Measurements from ENCODE around the gene TBC1D2.
"Not testable (repeated sequence)": the region's sequence is repeated elsewhere in the genome, so short reads cannot be mapped to it uniquely, and the experiment has no call there.

TBC1D2 gene

GRCh38 chr9:98285446-98285845, 30.0 kb upstream of the TBC1D2 start:
- H4K20me1 ChIP-seq (ENCODE audit: insufficient read depth, low read length): no peaks in the 10 kb centered on the region
- H3K4me1 ChIP-seq (ENCODE audit: insufficient read depth, low read length): no peaks in the 10 kb centered on the region
- H3K79me2 ChIP-seq (ENCODE audit: insufficient read depth, low read length): no peaks in the 10 kb centered on the region
- TF ChIP-seq EZH2 (IDR thresholded peaks at IDR 0.05; ENCODE audit: borderline replicate concordance, low read depth, low read length, severe bottlenecking): no peak
- no peak for TF ChIP-seq CTCF (IDR thresholded peaks at IDR 0.05; ENCODE audit: borderline replicate concordance, extremely low read depth, low read length, poor library complexity, severe bottlenecking)
- ATAC-seq (ENCODE audit: insufficient read depth, low read depth) (no peak), DNase-seq (no peak)
- H3K9me3 ChIP-seq (ENCODE audit: insufficient read depth, low read length, severe bottlenecking): no peaks in the 10 kb centered on the region
- H3K4me3 ChIP-seq (ENCODE audit: low read depth in 1 of 2, low read length in 2 of 2): no peak overlapping the region
- no peaks in the 10 kb centered on the region for H3K36me3 ChIP-seq (ENCODE audit: insufficient read depth, low read length)
- H2AFZ ChIP-seq (ENCODE audit: low read depth, low read length): no peak overlapping the region
- H3K4me2 ChIP-seq (ENCODE audit: insufficient read depth, low read length): no peak overlapping the region
- H3K27ac ChIP-seq (ENCODE audit: low read length): no peak overlapping the region
- H3K27me3 ChIP-seq (ENCODE audit: insufficient read depth, low read length, poor library complexity): peaks cover 13% of the 10 kb centered on the region
- H3K9ac ChIP-seq (ENCODE audit: low read depth, low read length): no peak overlapping the region

- H3K4me3 ChIP-seq (ENCODE audit: low read depth in 1 of 2, low read length in 2 of 2): no peak overlapping the region
- H3K4me2 ChIP-seq (ENCODE audit: insufficient read depth, low read length): no peak overlapping the region
- H3K36me3 ChIP-seq (ENCODE audit: insufficient read depth, low read length): no peaks in the 10 kb centered on the region
- no peaks in the 10 kb centered on the region for H3K79me2 ChIP-seq (ENCODE audit: insufficient read depth, low read length)
- H4K20me1 ChIP-seq (ENCODE audit: insufficient read depth, low read length): no peaks in the 10 kb centered on the region
- H3K27me3 ChIP-seq (ENCODE audit: insufficient read depth, low read length, poor library complexity): peaks cover 13% of the 10 kb centered on the region
- no peak overlapping the region for H3K9ac ChIP-seq (ENCODE audit: low read depth, low read length)
- no peaks in the 10 kb centered on the region for H3K9me3 ChIP-seq (ENCODE audit: insufficient read depth, low read length, severe bottlenecking)
- no peak overlapping the region for H2AFZ ChIP-seq (ENCODE audit: low read depth, low read length)
- no peaks in the 10 kb centered on the region for H3K4me1 ChIP-seq (ENCODE audit: insufficient read depth, low read length)
- no peak overlapping the region for H3K27ac ChIP-seq (ENCODE audit: low read length)
- DNase-seq (no peak), ATAC-seq (ENCODE audit: insufficient read depth, low read depth) (no peak)
- TF ChIP-seq CTCF (IDR thresholded peaks at IDR 0.05; ENCODE audit: borderline replicate concordance, extremely low read depth, low read length, poor library complexity, severe bottlenecking): no peak
- TF ChIP-seq EZH2 (IDR thresholded peaks at IDR 0.05; ENCODE audit: borderline replicate concordance, low read depth, low read length, severe bottlenecking): no peak
Observed at GRCh38 chr9:98284754-98285153, 29.3 kb upstream of the TBC1D2 start.

GRCh38 chr9:98283143-98283542, 27.7 kb upstream of the TBC1D2 start:
- not testable (repeated sequence) for H3K27ac ChIP-seq (ENCODE audit: low read length); H3K4me1 ChIP-seq (ENCODE audit: insufficient read depth, low read length); H2AFZ ChIP-seq (ENCODE audit: low read depth, low read length); DNase-seq; H3K9ac ChIP-seq (ENCODE audit: low read depth, low read length); H3K4me2 ChIP-seq (ENCODE audit: insufficient read depth, low read length); H4K20me1 ChIP-seq (ENCODE audit: insufficient read depth, low read length); H3K79me2 ChIP-seq (ENCODE audit: insufficient read depth, low read length); H3K9me3 ChIP-seq (ENCODE audit: insufficient read depth, low read length, severe bottlenecking); H3K4me3 ChIP-seq (ENCODE audit: low read depth in 1 of 2, low read length in 2 of 2); H3K36me3 ChIP-seq (ENCODE audit: insufficient read depth, low read length); ATAC-seq (ENCODE audit: insufficient read depth, low read depth)
- H3K27me3 ChIP-seq (ENCODE audit: insufficient read depth, low read length, poor library complexity): peaks cover 17% of the 10 kb centered on the region

GRCh38 chr9:98281281-98281680, 25.8 kb upstream of the TBC1D2 start:
- TF ChIP-seq EZH2 (IDR thresholded peaks at IDR 0.05; ENCODE audit: borderline replicate concordance, low read depth, low read length, severe bottlenecking): no peak
- TF ChIP-seq CTCF (IDR thresholded peaks at IDR 0.05; ENCODE audit: borderline replicate concordance, extremely low read depth, low read length, poor library complexity, severe bottlenecking): no peak
- Histone ChIP-seq H3K9me3 (ENCODE audit: insufficient read depth, low read length, severe bottlenecking) (no peaks in the 10 kb centered on the region), H4K20me1 (ENCODE audit: insufficient read depth, low read length) (no peaks in the 10 kb centered on the region), H3K4me3 (ENCODE audit: low read depth in 1 of 2, low read length in 2 of 2) (no peak overlapping the region), H3K27ac (ENCODE audit: low read length) (no peak overlapping the region), H3K36me3 (ENCODE audit: insufficient read depth, low read length) (no peaks in the 10 kb centered on the region), H3K27me3 (ENCODE audit: insufficient read depth, low read length, poor library complexity) (peaks cover 24% of the 10 kb centered on the region), H3K79me2 (ENCODE audit: insufficient read depth, low read length) (no peaks in the 10 kb centered on the region), H3K9ac (ENCODE audit: low read depth, low read length) (no peak overlapping the region), H3K4me2 (ENCODE audit: insufficient read depth, low read length) (no peak overlapping the region), H3K4me1 (ENCODE audit: insufficient read depth, low read length) (no peaks in the 10 kb centered on the region), H2AFZ (ENCODE audit: low read depth, low read length) (no peak overlapping the region)
- no peak for DNase-seq
- no peak for ATAC-seq (ENCODE audit: insufficient read depth, low read depth)
